ENCODE data around the gene PIAS1.
"Not testable (repeated sequence)": the region's sequence is repeated elsewhere in the genome, so short reads cannot be mapped to it uniquely, and the experiment has no call there.

The PIAS1 gene

DNA sequence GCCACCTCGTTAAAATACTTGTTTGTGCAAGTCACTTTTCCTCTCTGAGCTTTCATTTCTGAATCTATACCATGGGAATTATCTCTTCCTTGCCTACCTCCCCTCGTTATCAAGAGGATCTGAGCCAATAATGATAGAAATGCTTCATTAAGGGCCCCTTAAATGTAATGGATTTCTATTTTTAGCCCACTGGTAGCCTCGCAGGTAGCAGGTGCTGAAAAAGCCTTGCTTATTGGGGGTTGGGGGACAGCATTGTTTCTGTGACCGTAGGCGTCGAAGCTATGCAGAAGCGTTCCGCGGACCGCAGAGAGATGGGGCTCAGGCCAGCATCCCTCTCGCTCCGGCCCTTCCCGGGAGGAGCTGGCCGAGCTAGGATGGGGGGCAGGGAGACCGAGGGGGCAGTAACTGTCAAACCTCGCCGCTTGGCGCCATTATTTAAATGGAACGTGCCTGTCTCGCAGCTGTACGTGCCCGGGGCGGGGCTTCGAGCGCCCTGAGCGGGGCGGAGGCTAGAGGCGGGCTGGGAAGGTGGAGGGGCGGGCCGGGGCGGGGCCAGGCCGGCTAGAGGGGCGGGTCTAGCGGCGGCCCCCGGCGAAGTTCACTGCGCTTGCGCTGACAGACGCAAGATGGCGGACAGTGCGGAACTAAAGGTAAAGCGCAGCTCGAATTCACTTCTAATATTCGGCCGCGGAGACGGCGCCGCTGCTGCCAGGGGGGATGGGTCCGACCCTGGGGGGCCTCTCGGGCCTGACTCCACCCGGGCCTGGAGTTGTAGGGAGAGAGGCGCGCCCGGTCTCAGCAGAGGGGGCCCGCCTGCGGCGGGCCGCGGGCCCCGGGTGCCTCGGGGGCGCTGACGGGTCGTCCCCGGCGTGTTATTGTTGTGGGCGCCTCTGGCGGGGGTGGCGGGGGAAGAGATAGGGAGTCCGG lies at the start of gene PIAS1:
PIAS1 (plus strand) TSS at position 615 of the 927 bp plus-strand sequence; CDS start at position 627, 12 bp downstream.
- peak; percentile 81 to 82 for DNase-seq (ENCODE audit: low read depth in 2 of 2)

DNA sequence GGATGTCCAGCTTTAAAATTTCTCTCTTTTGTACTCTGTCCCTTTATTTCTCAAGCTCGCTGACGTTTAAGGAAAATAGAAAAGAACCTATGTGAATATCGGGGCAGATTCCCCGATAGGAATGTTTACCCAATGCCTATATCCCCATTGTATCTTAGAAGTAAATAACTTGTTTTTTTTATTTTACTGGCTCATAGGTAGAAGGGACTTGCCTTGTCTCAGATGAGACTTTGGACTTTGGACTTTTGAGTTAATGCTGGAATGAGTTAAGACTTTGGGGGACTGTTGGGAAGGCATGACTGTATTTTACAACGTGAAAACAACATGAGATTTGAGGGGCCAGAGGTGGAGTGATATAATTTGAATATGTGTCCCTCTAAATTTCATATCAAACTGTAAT lies 46.5 kb upstream of the PIAS1 start:
- DNase-seq (ENCODE audit: low read depth in 2 of 2) = not testable (repeated sequence)

DNA sequence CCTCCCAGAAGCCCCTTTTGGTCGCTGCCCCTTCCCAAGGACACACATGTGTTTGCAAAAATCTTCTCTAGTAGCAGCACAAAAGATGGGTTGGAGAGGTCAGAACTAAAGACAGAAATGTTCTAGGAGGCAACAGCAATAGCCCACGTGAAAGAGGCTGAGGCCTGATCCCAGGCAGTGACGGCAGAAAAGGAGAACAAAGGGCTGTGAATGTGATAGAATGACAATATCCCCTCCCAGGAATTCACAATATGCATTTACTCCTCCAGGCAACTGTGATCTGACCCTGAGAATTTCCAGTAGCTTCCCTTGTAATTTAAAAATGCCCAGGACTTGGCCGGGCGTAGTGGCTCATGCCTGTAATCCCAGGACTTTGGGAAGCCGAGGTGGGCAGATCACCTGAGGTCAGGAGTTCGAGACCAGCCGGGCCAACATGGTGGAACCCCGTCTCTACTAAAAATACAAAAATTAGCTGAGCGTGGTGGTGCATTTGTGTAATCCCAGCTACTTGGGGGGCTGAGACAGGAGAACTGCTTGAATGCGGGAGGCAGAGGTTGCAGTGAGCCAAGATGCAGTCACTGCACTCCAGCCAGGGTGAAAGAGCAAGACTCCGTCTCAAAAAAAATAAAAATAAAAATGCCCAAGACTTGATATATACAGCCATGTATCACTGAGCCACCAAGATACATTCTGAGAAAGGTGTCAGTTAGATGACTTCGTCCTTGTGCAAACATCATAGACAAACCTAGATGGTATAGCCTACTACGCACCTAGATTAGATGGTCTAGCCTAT lies 43.6 kb upstream of the PIAS1 start:
- no peak for DNase-seq (ENCODE audit: low read depth in 2 of 2)

DNA sequence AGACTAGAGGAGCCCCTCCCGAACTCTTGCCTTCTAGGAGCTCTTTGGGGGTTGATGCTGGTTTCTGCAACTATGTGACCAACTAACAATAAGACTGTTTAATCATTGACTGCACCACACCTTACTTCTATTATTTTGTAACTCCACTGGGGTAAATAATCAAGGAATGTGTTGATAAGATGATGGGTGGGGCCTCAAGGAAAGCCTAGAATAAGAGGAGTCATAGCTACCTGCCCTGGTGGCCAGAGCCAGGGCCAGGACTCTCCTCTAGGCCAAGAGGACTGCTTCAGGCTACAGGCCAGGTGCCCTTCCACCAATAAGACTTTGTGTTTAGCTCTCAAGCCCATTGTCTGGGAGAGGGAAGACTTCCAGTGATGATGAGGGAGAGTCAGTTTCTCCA lies 41.2 kb upstream of the PIAS1 start:
- no peak for DNase-seq (ENCODE audit: low read depth in 2 of 2)

DNA sequence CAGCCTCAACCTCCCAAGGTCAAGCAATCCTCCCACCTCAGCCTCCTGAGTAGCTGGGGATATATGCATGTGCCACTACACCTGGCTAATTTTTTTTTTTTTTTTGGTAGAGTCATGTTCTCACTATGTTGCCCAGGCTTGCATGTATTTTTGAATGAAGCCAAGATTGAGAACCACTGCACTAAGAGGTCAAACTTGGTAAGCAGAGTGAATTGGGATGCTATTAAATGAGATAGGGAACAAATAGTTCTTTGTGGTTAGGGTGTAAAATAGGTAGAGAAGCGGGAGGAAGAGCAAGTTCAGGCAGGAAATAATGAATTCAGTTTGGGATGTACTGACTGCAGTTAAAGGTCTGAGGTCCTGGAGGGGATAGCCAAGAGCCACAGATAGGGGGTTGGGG lies 39.9 kb upstream of the PIAS1 start:
- DNase-seq (ENCODE audit: low read depth in 2 of 2) = no peak

DNA sequence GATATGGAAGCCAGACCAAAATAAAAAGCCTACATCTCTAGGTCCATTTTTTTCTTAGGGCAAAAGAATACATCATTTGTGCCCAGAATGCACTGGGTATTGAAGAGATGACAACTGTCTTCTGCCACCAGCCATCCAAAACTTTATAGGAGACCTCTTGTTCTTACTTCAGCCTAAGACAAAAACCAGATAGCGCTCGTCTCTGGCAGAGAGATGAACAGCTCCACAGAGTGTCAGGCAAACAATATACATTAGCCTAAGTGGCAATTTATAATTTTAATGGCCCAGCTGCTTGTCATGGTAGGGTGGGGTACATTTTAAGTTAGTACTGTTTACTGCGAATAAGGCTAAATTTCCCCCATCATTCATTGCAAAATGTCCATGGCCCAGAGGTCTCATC lies 38.9 kb upstream of the PIAS1 start:
- DNase-seq (ENCODE audit: low read depth in 2 of 2) = no peak

DNA sequence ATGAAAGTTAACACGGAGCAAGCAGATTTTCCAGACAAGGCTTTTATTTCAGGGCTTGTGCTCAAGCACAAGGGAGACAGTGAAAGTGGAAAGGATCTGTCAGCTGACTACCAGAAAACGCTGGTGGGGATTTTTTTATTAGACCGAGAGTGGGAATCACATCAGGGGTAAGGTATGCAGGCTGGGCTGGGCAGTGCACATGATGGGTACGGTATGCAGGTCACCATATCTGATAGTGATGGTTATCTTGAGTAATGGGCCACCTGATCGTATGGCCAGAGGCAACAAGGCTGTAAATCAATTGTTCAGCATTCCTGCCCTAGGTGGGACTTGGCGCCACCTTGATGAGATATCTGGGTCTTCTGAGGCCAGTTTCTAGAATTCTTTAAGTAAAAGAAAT lies 36.9 kb upstream of the PIAS1 start:
- DNase-seq (ENCODE audit: low read depth in 2 of 2) = no peak

DNA sequence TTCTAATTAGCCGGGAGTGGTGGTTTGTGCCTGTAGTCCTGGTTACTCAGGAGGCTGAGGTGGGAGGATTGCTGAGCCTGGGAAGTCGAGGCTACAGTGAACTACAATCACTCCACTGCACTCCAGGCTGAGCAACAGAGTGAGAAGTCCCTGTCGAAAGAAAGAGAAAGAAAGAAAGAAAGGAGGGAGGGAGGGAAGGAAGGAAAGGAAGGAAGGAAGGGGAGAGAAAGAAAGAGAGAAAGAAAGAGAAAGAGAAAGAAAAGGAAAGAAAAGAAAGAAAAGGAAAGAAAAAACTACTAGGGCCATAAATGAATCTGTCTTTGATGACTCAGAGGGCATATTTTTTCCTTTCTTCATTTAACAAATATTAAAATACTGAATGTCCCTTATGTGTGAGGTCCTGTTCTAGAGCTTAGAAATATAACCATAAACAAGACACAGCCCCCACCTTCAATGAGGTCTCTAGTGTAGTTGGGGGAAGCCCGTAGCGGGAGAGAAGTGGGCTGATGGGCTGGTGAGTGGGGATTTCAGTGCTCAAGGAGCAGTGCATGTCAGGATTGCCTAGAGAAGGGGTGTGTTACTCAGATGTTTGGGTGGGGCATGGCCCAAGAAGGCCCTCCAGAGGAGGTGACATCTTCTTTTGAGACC lies 35.2 kb upstream of the PIAS1 start:
- no peak for DNase-seq (ENCODE audit: low read depth in 2 of 2)

DNA sequence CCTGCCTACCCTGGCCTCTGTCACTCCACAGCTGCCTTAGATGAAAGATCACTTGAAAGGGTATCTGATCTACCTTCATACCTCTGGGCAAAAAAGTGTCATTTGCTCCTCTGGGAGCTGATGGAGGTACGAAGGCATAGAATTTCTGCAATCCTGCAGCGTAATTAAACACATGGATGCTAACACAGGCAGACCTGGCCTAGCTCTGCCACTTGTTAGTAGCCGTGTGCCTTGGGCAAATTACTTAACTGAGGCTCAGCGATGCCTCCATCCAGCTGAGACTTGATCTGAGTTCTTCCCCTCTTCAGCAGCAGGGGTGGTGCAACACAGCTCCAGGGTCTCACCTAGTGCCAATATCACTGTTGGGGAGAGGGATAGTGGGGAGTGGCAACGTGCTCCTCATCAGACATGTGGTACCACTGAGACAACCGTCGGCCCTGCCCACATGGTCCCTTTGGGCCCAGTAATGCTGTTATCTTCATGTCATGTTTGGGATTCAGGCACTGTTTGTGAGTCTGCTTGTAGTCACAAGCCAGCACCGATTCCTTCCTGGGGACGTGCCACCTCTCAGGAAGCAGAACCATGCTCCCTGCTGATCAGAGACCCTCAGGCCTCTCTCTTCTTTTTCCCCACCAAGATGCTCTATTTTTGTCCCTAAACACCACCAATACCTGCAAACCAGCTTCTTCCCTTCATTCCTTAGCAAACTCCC lies 34.1 kb upstream of the PIAS1 start:
- no peak for DNase-seq (ENCODE audit: low read depth in 2 of 2)

DNA sequence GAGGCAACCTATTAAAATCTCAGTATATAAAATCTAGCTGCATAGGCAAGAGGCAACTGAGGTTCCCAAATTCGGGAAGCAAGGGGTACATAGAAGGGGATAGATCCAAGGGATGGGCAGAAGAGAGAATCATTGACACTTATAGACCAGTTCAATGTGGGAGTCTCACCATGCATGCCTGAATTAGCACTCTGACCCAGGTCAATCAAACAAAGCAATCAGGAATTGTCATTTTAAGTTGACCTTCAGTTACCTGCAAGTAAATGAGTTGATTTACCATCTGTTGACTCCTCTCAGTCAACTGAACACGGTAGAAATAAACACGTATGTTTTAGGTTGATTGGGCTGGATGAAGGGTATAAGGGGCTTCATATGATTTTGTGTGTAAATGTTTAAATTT lies 33.4 kb upstream of the PIAS1 start:
- no peak for DNase-seq (ENCODE audit: low read depth in 2 of 2)

DNA sequence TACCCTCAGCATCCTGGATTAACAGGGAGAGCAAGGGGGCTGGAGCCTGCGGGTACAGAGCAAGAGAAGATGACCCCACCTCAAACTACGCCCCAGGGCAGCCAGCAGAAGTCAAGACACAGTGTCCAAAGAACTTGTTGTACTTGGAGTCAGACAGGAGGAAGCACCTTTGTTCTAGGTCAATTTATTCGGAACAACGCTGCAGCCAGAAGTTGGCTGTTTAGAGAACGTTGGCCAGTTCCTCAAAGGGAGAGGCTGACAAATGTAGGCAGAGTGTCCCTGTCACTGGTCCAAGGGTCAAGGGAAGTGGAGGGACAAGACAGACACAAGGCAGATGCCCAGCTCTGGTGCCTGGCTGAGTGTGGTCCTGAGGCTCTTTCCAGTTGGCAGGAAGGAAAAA lies 32.1 kb upstream of the PIAS1 start:
- DNase-seq (ENCODE audit: low read depth in 2 of 2) = no peak

DNA sequence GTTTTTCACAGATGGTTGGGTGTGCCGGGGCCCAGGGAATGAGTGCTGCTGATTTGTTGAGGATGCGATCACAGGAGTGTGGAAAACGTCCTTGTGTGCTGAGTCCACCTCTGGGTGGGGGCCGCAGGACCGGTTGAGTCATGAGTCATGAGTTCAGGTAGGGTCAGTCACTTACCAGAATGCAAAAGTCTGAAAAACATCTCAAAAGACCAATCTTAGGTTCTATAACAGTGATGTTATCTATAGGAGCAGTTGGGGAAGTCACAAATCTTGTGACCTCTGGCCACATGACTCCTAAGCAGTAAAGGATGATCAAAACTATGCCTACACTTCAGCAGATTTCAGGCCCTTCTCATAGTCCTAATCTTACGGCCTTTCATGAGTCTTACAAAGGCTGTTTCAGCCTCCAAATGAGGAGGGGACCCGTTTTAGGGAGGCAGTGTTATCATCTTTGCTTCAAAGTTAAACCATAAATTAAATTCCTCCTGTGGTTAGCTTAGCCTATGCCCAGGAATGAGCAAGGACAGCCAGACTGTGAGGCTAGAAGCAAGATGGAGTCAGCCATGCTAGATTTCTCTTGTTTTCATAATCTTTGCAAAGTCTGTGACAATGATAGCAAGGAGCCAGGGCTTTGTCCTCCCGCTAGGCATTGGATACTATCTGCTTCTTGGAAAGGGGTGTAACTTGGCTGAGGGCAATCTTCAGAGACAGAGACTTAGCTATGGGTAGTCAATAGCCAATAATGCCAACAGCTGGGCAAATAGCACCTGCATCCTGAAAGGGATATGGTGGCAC lies 30.6 kb upstream of the PIAS1 start:
- DNase-seq (ENCODE audit: low read depth in 2 of 2) = no peak

DNA sequence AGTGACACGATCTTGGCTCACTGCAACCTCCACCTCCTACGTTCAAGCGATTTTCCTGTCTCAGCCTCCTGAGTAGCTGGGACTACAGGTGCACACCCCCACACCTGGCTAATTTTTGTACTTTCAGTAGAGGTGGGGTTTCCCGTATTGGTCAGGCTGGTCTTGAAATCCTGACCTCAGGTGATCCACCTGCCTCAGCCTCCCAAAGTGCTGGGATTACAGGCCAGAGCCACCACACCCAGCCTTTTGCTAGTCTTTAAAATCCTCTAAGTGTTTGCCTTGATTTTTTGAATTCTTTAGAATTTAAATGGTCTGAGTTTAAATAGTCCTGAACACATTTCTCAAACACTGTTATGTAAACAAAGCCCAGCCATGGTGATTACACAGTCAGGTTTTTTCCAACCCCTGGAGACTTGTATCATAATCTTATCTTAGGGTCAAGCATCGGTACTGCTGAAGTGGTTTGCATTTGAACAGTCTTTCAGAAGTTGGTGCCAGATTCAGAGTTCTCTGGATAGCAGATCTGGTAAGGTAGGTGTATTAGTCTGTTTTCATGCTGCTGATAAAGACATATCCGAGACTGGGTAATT lies 28.2 kb upstream of the PIAS1 start:
- DNase-seq (ENCODE audit: low read depth in 2 of 2) = no peak

DNA sequence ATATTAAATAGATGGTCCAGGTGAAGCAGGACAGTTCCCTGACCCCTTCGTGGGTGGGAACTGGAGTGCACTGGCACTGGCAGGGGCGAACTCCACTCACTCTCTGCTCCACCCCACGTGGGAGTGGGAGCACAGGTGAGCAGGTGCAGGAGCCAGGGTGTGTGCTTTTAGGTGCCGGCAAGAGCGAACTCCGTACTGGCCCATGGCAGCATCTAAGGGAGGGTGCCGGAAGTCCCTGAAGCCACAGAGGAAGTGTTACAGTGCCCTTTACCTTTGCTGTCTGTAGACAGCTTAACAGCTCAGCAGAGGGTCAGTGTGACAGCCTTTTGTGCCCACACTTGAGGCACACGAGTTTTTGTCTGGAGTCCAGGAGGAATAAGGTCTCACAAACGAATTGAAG lies 26.7 kb upstream of the PIAS1 start:
- DNase-seq (ENCODE audit: low read depth in 2 of 2) = no peak

DNA sequence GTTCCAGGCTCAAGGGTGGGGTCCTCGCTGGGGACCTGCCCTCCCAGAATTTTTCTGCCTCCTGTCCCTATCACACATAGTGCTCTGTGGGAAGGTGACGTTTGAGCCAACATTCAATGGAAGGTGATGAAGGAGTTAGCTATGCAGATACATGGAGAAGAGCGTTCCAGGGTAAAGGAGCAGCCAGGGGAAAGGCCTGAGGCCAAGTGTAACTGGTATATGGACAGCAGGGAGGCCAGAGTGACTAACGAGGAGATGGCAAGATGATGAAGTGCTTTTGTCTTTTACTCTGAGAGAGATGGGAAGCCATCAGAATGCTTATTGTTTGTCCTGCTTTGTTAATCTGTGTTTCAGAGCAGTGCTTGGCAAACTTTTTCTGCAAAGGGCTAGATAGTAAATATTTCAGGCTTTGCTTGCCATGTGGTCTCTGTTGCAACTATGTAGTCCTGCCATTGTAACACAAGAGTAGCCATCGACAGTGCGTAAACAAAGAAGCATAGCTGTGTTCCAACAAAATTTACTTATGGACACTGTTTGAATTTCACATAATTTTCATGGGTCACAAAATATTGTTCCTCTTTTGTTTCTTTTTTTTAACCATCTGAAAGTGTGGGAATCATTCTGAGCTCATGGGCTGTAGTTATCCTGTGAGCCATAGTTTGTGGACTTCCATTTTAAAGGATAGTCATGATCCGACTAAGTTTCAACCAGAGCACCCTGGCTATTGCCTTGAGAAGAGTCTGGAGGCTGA lies 25.8 kb upstream of the PIAS1 start:
- DNase-seq (ENCODE audit: low read depth in 2 of 2) = no peak

DNA sequence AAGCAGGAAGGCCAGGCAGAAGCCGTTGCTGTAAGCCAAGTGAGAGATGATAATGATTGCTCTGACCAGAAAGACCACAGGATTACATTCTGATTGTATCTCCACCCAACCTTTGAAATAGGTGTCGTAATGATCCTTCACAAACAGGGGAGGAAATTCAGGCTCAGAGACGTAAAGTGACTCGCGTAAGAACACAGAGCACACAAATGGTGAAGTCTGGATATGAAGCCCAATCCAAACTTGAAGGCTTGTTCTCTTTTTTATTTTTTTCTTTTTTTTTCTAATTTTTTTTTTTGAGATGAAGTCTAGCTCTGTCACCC lies 25.3 kb upstream of the PIAS1 start:
- no peak for DNase-seq (ENCODE audit: low read depth in 2 of 2)

DNA sequence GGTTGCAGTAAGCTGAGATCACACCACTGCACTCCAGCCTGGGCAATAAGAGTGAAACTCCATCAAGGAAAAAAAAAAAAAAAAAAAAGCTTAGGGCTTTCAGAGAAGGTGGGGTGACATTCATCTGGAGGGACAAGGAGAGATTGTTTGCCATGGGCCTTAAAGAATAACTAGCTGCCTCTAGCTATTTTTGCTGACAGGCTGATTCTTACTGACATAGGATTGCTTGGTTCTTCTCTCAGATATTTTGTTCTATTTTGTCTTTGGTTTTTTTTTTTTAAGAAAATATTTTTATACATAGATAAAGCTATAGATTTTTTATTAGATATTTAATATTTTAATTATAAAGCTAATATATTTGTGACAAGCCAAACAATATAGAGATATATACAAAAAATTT lies 24.2 kb upstream of the PIAS1 start:
- DNase-seq (ENCODE audit: low read depth in 2 of 2) = no peak

DNA sequence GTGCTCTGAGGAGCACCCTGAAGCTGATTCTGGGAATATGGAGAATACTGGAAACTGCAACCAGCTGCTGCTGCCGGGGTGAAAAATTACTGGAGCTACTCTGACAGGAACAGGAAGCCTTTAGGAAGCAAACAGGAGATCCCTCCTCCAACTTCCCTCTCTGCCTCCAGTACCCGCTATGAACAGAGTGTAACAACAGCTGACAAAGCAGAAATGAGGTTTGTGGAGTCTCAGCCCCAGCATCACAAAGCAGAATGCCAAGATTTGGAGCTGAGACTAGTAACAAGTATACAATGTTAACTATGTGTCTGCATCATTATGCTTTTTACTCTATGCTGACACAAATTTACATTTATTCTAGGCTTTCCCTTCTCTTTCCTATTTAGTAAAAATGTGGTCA lies 22.7 kb upstream of the PIAS1 start:
- no peak for DNase-seq (ENCODE audit: low read depth in 2 of 2)

DNA sequence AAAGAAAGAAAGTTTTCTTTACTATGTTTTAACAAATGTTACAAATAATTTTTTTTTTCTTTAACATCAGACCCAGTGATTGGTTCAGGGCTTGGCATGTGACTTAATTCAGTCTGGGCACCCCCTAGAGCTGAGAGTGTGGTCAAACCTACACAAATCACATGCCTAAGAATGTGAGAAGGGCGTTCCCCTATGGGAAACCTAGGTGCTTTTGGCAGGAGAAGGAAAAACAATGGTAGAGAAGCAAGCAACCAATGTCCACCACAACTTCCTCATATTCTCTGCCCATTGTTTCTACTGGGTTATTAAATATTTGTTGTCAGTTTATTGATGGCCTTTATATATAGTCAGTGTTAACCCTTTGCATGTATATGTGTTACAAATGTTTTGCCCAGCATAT lies 21.4 kb upstream of the PIAS1 start:
- no peak for DNase-seq (ENCODE audit: low read depth in 2 of 2)

DNA sequence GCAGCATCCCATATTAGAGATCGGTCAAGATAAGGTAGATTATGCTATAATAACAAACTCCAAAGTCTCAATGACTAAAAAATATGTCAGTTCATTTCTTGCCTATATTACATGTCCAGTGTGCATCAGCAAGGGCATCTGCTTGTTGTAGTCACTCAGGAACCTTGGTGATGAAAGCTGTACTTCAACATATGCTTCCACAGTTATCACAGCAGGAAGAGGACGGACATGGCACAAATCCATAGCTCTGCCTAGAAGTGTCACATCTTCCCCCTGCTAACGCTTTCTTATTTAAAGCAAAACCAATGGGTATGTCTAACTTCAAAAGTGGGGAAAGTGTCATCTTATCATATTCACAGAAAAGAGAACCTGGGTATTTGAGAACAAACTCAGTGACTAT lies 20.0 kb upstream of the PIAS1 start:
- DNase-seq (ENCODE audit: low read depth in 2 of 2) = no peak
